GM12892 (cell line): ENCODE data around the gene C4orf17.

ENCODE experiments used
- DNase-seq: peaks from one replicate; pipeline ENCODE4 v3.0.0; 2011; ENCODE audit not compliant: insufficient read length
- FAIRE-seq: peaks from 2 replicates; lab custom pipeline; 2011; peaks lifted over from hg19 to GRCh38; lab: Jason Lieb, UNC
- POLR2A ChIP-seq: IDR thresholded peaks from 2 replicates; pipeline ENCODE4 v1.6.1; 2011; ENCODE audit warnings: low read depth, low read length, control low read depth
- POLR2AphosphoS5 ChIP-seq: IDR thresholded peaks from 2 replicates; pipeline ENCODE4 v1.6.1; 2011; ENCODE audit warnings: low read depth, low read length, control low read depth
- TAF1 ChIP-seq: IDR thresholded peaks from 2 replicates; pipeline ENCODE4 v1.6.1; 2011; ENCODE audit warnings: low read depth, mild to moderate bottlenecking, control low read depth, low read length, borderline replicate concordance

The C4orf17 gene

GRCh38 chr4:99552872-99553271 is 42.1 kb downstream of the C4orf17 start:
- no peak for TF ChIP-seq POLR2A
- TF ChIP-seq TAF1 = no peak
- TF ChIP-seq POLR2AphosphoS5 = no peak
- FAIRE-seq = no peak
- no peak for DNase-seq

GRCh38 chr4:99563310-99564186 is 52.7 kb downstream of the C4orf17 start, which contains the start of gene TRMT10A:
Gene TRMT10A (minus strand): TSS chr4:99564039. CDS start chr4:99559338, 4,701 bp downstream.
- DNase-seq (peak; percentile 72), FAIRE-seq (peak; percentile 97)
- TF ChIP-seq POLR2AphosphoS5 = peak; percentile 76; the same call in 1 of the 2 replicates
- 0 out of 2 replicates have a peak, but pooled peaks have one; percentile 36 for TF ChIP-seq TAF1
- peak; percentile 75 for TF ChIP-seq POLR2A

GRCh38 chr4:99564921-99565320 is 54.1 kb downstream of the C4orf17 start:
- FAIRE-seq (no peak), DNase-seq (no peak)
- no peak for TF ChIP-seq POLR2AphosphoS5
- TF ChIP-seq TAF1 = no peak
- TF ChIP-seq POLR2A = no peak

- DNase-seq (no peak), FAIRE-seq (no peak)
- TF ChIP-seq POLR2AphosphoS5 (no peak), POLR2A (no peak), TAF1 (no peak)
Measured at GRCh38 chr4:99571883-99572282, 61.1 kb downstream of the C4orf17 start.

GRCh38 chr4:99572527-99573240 is 61.9 kb downstream of the C4orf17 start:
- TF ChIP-seq POLR2AphosphoS5 (no peak), TAF1 (no peak), POLR2A (no peak)
- DNase-seq (no peak), FAIRE-seq (no peak)

- DNase-seq (no peak), FAIRE-seq (no peak)
- TF ChIP-seq TAF1 (no peak), POLR2AphosphoS5 (no peak), POLR2A (no peak)
Measured at GRCh38 chr4:99573735-99574368, 63.0 kb downstream of the C4orf17 start.

GRCh38 chr4:99574530-99575324 is 63.9 kb downstream of the C4orf17 start, which contains the start of gene MTTP:
Gene MTTP (plus strand): TSS chr4:99574824. CDS start chr4:99574910, 86 bp downstream.
- TF ChIP-seq POLR2AphosphoS5 (no peak), TAF1 (no peak), POLR2A (no peak)
- DNase-seq = no peak
- FAIRE-seq = no peak

- DNase-seq = no peak
- no peak for TF ChIP-seq POLR2AphosphoS5
- no peak for TF ChIP-seq TAF1
- TF ChIP-seq POLR2A = no peak
- no peak for FAIRE-seq
Measured at GRCh38 chr4:99578714-99579113, 67.9 kb downstream of the C4orf17 start.

- TF ChIP-seq TAF1 (no peak), POLR2AphosphoS5 (no peak), POLR2A (no peak)
- no peak for DNase-seq
- no peak for FAIRE-seq
Measured at GRCh38 chr4:99585516-99585915, 74.7 kb downstream of the C4orf17 start.

GRCh38 chr4:99586322-99586721 is 75.5 kb downstream of the C4orf17 start:
- DNase-seq = no peak
- TF ChIP-seq TAF1 (no peak), POLR2AphosphoS5 (no peak), POLR2A (no peak)
- FAIRE-seq = no peak

- DNase-seq (no peak), FAIRE-seq (no peak)
- TF ChIP-seq POLR2AphosphoS5 (no peak), TAF1 (no peak), POLR2A (no peak)
Measured at GRCh38 chr4:99586797-99587196, 76.0 kb downstream of the C4orf17 start.
